Stimulated activated naive CD8-positive, alpha-beta T cell treated with anti-CD3 and anti-CD28 coated beads, Interleukin-15, Interleukin-2, amounts not matched to agents 100 ng/mL and 50 ng/mL, for 24 hours (primary cell): ENCODE data around the gene MFSD11.
"Not testable (repeated sequence)": the region's sequence is repeated elsewhere in the genome, so short reads cannot be mapped to it uniquely, and the experiment has no call there.

Experiments used
- H3K27ac Mint-ChIP-seq: one replicate; pipeline ENCODE4 v1.8.0; 2021; ENCODE audit warnings: mild to moderate bottlenecking, mixed read lengths
- H3K27me3 Mint-ChIP-seq: one replicate; pipeline ENCODE4 v1.8.0; 2021; ENCODE audit warnings: mixed read lengths
- H3K36me3 Mint-ChIP-seq: one replicate; pipeline ENCODE4 v1.8.0; 2021; ENCODE audit warnings: low read depth, mixed read lengths
- H3K4me1 Mint-ChIP-seq: one replicate; pipeline ENCODE4 v1.8.0; 2021; ENCODE audit warnings: low read depth, mixed read lengths
- H3K4me3 Mint-ChIP-seq: one replicate; pipeline ENCODE4 v1.8.0; 2021; ENCODE audit warnings: mild to moderate bottlenecking, mixed read lengths
- H3K9me3 Mint-ChIP-seq: one replicate; pipeline ENCODE4 v1.8.0; 2021; ENCODE audit warnings: mixed read lengths

The MFSD11 gene

GRCh38 chr17:76784926-76785325 is 47.0 kb downstream of the MFSD11 start:
- Mint-ChIP-seq H3K36me3 (no peaks in the 10 kb centered on the region), H3K27ac (no peak overlapping the region), H3K4me3 (no peak overlapping the region), H3K4me1 (no peaks in the 10 kb centered on the region), H3K9me3 (no peaks in the 10 kb centered on the region), H3K27me3 (no peaks in the 10 kb centered on the region)

- H3K27me3 Mint-ChIP-seq, H3K9me3 Mint-ChIP-seq, H3K4me3 Mint-ChIP-seq, H3K36me3 Mint-ChIP-seq, H3K27ac Mint-ChIP-seq: not testable (repeated sequence)
- H3K4me1 Mint-ChIP-seq = peaks cover 15% of the 10 kb centered on the region
Measured at GRCh38 chr17:76787866-76788265, 49.9 kb downstream of the MFSD11 start.

GRCh38 chr17:76789235-76789788 is 51.4 kb downstream of the MFSD11 start:
- Mint-ChIP-seq H3K9me3 (no peaks in the 10 kb centered on the region), H3K4me1 (peaks cover 15% of the 10 kb centered on the region), H3K27ac (no peak overlapping the region), H3K36me3 (no peaks in the 10 kb centered on the region), H3K27me3 (no peaks in the 10 kb centered on the region), H3K4me3 (no peak overlapping the region)

GRCh38 chr17:76791053-76791980 is 53.4 kb downstream of the MFSD11 start:
- Mint-ChIP-seq H3K9me3 (no peaks in the 10 kb centered on the region), H3K4me3 (peak overlapping the region; percentile 27), H3K4me1 (peaks cover 15% of the 10 kb centered on the region), H3K27ac (peak overlapping the region; percentile 26), H3K27me3 (no peaks in the 10 kb centered on the region), H3K36me3 (no peaks in the 10 kb centered on the region)

- no peak overlapping the region for H3K4me3 Mint-ChIP-seq
- no peak overlapping the region for H3K27ac Mint-ChIP-seq
- H3K4me1 Mint-ChIP-seq = peaks cover 15% of the 10 kb centered on the region
- H3K27me3 Mint-ChIP-seq = no peaks in the 10 kb centered on the region
- no peaks in the 10 kb centered on the region for H3K9me3 Mint-ChIP-seq
- no peaks in the 10 kb centered on the region for H3K36me3 Mint-ChIP-seq
Measured at GRCh38 chr17:76792348-76792747, 54.4 kb downstream of the MFSD11 start.

GRCh38 chr17:76793775-76794174 is 55.9 kb downstream of the MFSD11 start:
- peaks cover 15% of the 10 kb centered on the region for H3K4me1 Mint-ChIP-seq
- H3K36me3 Mint-ChIP-seq = no peaks in the 10 kb centered on the region
- H3K27me3 Mint-ChIP-seq = no peaks in the 10 kb centered on the region

GRCh38 chr17:76796081-76796480 is 58.2 kb downstream of the MFSD11 start:
- Mint-ChIP-seq H3K4me3 (no peak overlapping the region), H3K9me3 (no peaks in the 10 kb centered on the region), H3K36me3 (no peaks in the 10 kb centered on the region), H3K27ac (no peak overlapping the region), H3K4me1 (peaks cover 13% of the 10 kb centered on the region), H3K27me3 (no peaks in the 10 kb centered on the region)

More at GRCh38 chr17:76793775-76794174, 55.9 kb downstream of the MFSD11 start:
- no peaks in the 10 kb centered on the region for H3K9me3 Mint-ChIP-seq
- H3K4me3 Mint-ChIP-seq = no peak overlapping the region
- H3K27ac Mint-ChIP-seq = no peak overlapping the region

GRCh38 chr17:76797241-76797840 is 59.4 kb downstream of the MFSD11 start:
- Mint-ChIP-seq H3K4me1 (peaks cover 2% of the 10 kb centered on the region), H3K9me3 (no peaks in the 10 kb centered on the region), H3K4me3 (no peak overlapping the region), H3K27me3 (no peaks in the 10 kb centered on the region), H3K36me3 (no peaks in the 10 kb centered on the region), H3K27ac (no peak overlapping the region)

GRCh38 chr17:76801706-76802105 is 63.8 kb downstream of the MFSD11 start:
- Mint-ChIP-seq H3K4me1 (no peaks in the 10 kb centered on the region), H3K9me3 (no peaks in the 10 kb centered on the region), H3K36me3 (no peaks in the 10 kb centered on the region), H3K27ac (no peak overlapping the region), H3K4me3 (no peak overlapping the region), H3K27me3 (no peaks in the 10 kb centered on the region)

GRCh38 chr17:76805319-76805718 is 67.4 kb downstream of the MFSD11 start:
- Mint-ChIP-seq H3K9me3 (no peaks in the 10 kb centered on the region), H3K27ac (no peak overlapping the region), H3K4me3 (no peak overlapping the region), H3K36me3 (no peaks in the 10 kb centered on the region), H3K4me1 (no peaks in the 10 kb centered on the region), H3K27me3 (no peaks in the 10 kb centered on the region)

GRCh38 chr17:76806151-76806550 is 68.2 kb downstream of the MFSD11 start:
- not testable (repeated sequence) for H3K4me1 Mint-ChIP-seq, H3K36me3 Mint-ChIP-seq, H3K27ac Mint-ChIP-seq, H3K27me3 Mint-ChIP-seq, H3K9me3 Mint-ChIP-seq, H3K4me3 Mint-ChIP-seq

- H3K9me3 Mint-ChIP-seq, H3K27ac Mint-ChIP-seq, H3K4me3 Mint-ChIP-seq, H3K4me1 Mint-ChIP-seq, H3K36me3 Mint-ChIP-seq, H3K27me3 Mint-ChIP-seq: not testable (repeated sequence)
Measured at GRCh38 chr17:76806767-76807166, 68.8 kb downstream of the MFSD11 start.

GRCh38 chr17:76808326-76808725 is 70.4 kb downstream of the MFSD11 start:
- Mint-ChIP-seq H3K36me3 (no peaks in the 10 kb centered on the region), H3K27me3 (no peaks in the 10 kb centered on the region), H3K4me3 (no peak overlapping the region), H3K27ac (no peak overlapping the region), H3K4me1 (no peaks in the 10 kb centered on the region), H3K9me3 (no peaks in the 10 kb centered on the region)

GRCh38 chr17:76810956-76811355 is 73.0 kb downstream of the MFSD11 start:
- H3K36me3 Mint-ChIP-seq = no peaks in the 10 kb centered on the region
- H3K27me3 Mint-ChIP-seq = no peaks in the 10 kb centered on the region
- H3K27ac Mint-ChIP-seq = no peak overlapping the region
- H3K4me3 Mint-ChIP-seq = no peak overlapping the region
- no peaks in the 10 kb centered on the region for H3K9me3 Mint-ChIP-seq
- H3K4me1 Mint-ChIP-seq = no peaks in the 10 kb centered on the region

- Mint-ChIP-seq H3K4me3 (no peak overlapping the region), H3K9me3 (no peaks in the 10 kb centered on the region), H3K27ac (no peak overlapping the region), H3K27me3 (no peaks in the 10 kb centered on the region), H3K4me1 (peaks cover 6% of the 10 kb centered on the region), H3K36me3 (no peaks in the 10 kb centered on the region)
Measured at GRCh38 chr17:76811834-76812233, 73.9 kb downstream of the MFSD11 start.
